Right cardiac atrium (tissue), 5 donors: ENCODE measurements around the gene LUC7L. TPM values are rescaled to one million over a fixed set of nuclear protein-coding genes. Genes with fewer than 3 reads are reported as not detected.

Source experiments
- ATAC-seq, 2 donors: fragments of 200-7000 bp; cut with Tn5 transposase; one replicate each; pipeline versions ENCODE4 v1.8.0 to v1.9.1; 2020; ENCODE audit warnings: moderate library complexity in 2 of 2, mild to moderate bottlenecking in 1 of 2
- DNase-seq, 3 donors: peaks; one replicate each; pipeline ENCODE4 v3.0.0-alpha.2; 2020
- H3K27ac ChIP-seq: one replicate; pipeline ENCODE4 v1.5.1; 2013; ENCODE audit warnings: mild to moderate bottlenecking, low read length, control low read depth, moderate library complexity
- H3K27me3 ChIP-seq: one replicate; pipeline ENCODE4 v1.6.1; 2013; ENCODE audit not compliant: control insufficient read depth, insufficient read depth
- H3K4me1 ChIP-seq: one replicate; pipeline ENCODE4 v1.6.1; 2013; ENCODE audit warnings: low read length; ENCODE audit not compliant: control insufficient read depth, insufficient read depth
- H3K4me3 ChIP-seq: one replicate; pipeline ENCODE4 v1.5.1; 2013; ENCODE audit warnings: low read length, control low read depth
- H3K9me3 ChIP-seq: one replicate; pipeline ENCODE4 v1.6.1; 2013; ENCODE audit warnings: low read length; ENCODE audit not compliant: control insufficient read depth
- WGBS: extraction: QIAGEN DNeasy Blood & Tissue Kit; methylation state at CpG from one replicate; pipeline ENCODE4 v1.1.7; 2013; 5-methylcytosine and 5-hydroxymethylcytosine counted together
- intact Hi-C, 4 donors: fragments of 100-400 bp; cut with DNase I; formaldehyde crosslinking; loops; one replicate each; pipeline versions ENCODE4 v1.11.0 to v1.14.0; 2022 to 2023
- polyA plus RNA-seq: library from polyadenylated mRNA; stranded (reverse); fragments of 200-250 nt; gene quantifications from one replicate; pipeline ENCODE4 v1.2.3, GENCODE V29; 2013
- total RNA-seq, 4 donors: library from RNA; stranded (reverse); fragmentation: NEBNext Ultra II Directional; extraction: Animal tissue kit (Norgen Biotek cat#: 25700); gene quantifications; one replicate each; pipeline ENCODE4 v1.2.1, GENCODE V29; 2021
- donor health status: healthy with polysubstance abuse.
- donor health status: DM: no; HTN: yes; CAD: no.
- donor health status: DM: no; HTN: no; CAD: no.
- donor health status: DM: no; HTN: yes; CAD: no; lungs with severe emphysema.
- donor health status: DM: yes; HTN: yes; CAD: no.

Gene LUC7L
- total and polyA plus RNA-seq, 5 donors, result 28.1 to 32.1 (median 30.9) TPM

DNA sequence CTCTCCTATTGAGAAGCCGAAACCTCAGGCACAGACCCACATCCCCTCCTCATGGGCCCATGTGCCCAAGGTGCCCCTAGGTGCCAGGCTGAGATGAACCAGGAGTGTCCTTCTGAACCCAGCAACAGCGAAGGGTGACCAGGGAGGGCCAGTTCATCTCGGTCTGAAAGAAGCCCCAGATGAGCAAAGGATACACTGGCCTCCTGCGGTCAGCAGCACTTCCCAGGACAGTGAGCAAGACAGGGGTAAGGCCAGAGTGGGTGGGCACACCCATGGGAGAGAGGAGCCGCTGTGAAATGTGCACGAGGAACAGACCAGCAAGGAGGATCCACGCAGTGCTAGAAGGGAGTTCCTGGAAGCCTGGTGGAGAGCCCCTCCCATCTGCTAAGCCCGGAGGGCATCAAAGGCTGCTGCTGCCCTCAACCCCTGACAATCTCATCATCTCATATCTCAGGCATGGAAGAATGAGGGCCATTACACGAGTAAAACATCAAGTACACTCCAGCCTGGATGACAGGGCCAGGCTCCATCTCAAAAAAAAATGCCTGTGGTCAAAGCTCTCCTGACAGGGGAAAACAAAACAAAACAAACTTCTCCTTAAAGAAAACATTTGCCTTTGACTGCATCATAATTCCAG lies 80.1 kb downstream of the LUC7L start:
- intact Hi-C loops, result no loop called here
- H3K9me3 ChIP-seq, result no peaks in the 10 kb centered on the region
- no peak overlapping the region for H3K4me3 ChIP-seq
- H3K27ac ChIP-seq, result no peak overlapping the region
- no peak for ATAC-seq
- 48% methylated on average over 9 of the region's 9 CpGs for WGBS
- no peak for DNase-seq
- H3K4me1 ChIP-seq, result no peaks in the 10 kb centered on the region
- no peaks in the 10 kb centered on the region for H3K27me3 ChIP-seq

DNA sequence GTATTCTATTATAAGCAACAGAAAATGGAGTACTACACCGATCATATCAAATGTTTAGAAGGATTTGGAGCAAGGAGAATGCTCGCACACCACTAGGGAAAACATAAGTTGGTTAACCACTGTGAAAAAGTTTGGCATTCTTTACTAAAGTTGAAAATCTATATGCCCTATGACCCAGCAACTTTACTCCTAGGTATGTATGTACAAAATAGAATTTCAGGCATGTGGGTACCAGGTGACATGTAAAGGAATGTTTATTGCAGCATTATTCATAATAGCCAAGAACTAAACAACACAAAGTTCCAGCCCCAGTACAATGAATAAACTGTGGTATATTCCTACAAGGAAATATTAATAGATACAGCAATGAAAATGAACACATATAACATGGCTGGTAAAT lies 82.6 kb downstream of the LUC7L start:
- WGBS, result 87% methylated on average over 2 of the region's 2 CpGs
- DNase-seq (no peak), ATAC-seq (no peak)
- Histone ChIP-seq H3K4me1 (no peaks in the 10 kb centered on the region), H3K27me3 (no peaks in the 10 kb centered on the region), H3K27ac (no peak overlapping the region), H3K9me3 (no peaks in the 10 kb centered on the region), H3K4me3 (no peak overlapping the region)
- intact Hi-C loops, result no loop called here

DNA sequence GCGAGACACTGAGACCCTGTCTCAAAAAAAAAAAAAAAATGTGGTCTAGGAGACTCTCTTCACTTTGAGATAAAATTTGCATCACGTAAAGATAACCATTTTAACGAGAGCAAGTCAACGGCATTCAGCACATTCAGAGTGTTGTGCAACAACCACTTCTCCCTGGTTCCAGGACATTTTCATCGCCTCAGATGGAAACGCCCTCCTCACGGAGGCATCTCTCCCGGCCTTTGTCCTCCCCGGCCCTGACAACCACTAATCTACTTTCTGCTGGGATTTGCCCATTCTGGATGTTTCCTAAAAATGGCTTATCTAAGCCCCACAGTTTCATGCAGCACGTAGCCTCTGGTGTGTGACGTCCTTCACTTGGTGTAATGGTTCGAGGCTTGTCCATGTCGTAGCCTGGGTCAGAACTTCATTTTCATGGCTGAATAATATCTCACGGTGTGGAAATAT lies 84.4 kb downstream of the LUC7L start:
- no peaks in the 10 kb centered on the region for H3K4me1 ChIP-seq
- intact Hi-C loops, result no loop called here
- no peaks in the 10 kb centered on the region for H3K27me3 ChIP-seq
- no peaks in the 10 kb centered on the region for H3K9me3 ChIP-seq
- ATAC-seq (no peak), DNase-seq (no peak)
- no peak overlapping the region for H3K4me3 ChIP-seq
- WGBS, result 70% methylated on average over 14 of the region's 14 CpGs
- H3K27ac ChIP-seq, result no peak overlapping the region

DNA sequence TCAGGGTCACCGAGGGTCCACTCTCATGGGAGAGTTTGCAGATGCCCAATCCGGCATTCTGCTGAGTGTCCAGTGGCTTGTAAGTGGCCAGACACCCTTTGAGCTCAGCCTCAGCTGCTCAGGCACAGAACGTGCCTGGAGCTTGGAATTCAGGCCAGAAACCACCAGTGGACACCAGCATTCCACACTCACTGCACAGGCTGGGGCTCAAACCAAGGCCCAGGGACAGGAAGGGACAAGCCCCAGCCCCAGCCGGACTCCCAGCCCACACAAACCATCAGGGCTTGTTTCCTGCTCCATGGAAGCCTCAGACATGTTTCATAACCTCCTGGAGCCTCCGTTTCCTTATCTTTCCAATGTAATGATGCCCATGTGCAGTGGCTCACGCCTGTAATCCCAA lies 85.8 kb downstream of the LUC7L start:
- H3K9me3 ChIP-seq, result no peaks in the 10 kb centered on the region
- DNase-seq (no peak), ATAC-seq (no peak)
- 55% methylated on average over 6 of the region's 6 CpGs for WGBS
- no peaks in the 10 kb centered on the region for H3K27me3 ChIP-seq
- H3K27ac ChIP-seq, result no peak overlapping the region
- intact Hi-C loops, result no loop called here
- H3K4me3 ChIP-seq, result no peak overlapping the region
- H3K4me1 ChIP-seq, result no peaks in the 10 kb centered on the region

DNA sequence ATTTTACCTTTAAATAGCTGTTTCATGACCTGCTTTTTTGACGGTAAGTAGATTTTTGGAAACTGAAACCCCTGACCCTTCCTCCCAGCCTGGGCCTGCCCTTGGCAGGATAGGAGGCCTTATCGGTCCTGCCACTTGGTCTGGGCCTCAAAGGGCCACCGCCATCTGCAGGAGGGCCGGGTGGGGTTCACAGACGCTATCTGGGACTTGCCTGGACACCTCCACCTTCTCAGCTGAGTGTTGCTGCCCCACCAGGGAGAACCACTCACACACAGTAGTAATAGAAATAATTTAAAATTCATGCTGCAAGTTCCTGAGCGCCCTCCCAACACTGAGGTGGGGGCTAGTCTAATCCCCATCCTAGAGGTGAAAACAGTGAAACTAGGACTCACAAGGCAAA lies 86.2 kb downstream of the LUC7L start:
- Histone ChIP-seq H3K4me3 (no peak overlapping the region), H3K4me1 (no peaks in the 10 kb centered on the region), H3K27ac (no peak overlapping the region), H3K27me3 (no peaks in the 10 kb centered on the region), H3K9me3 (no peaks in the 10 kb centered on the region)
- no peak for ATAC-seq
- DNase-seq, result no peak
- 74% methylated on average over 6 of the region's 6 CpGs for WGBS
- intact Hi-C loops, result no loop called here

DNA sequence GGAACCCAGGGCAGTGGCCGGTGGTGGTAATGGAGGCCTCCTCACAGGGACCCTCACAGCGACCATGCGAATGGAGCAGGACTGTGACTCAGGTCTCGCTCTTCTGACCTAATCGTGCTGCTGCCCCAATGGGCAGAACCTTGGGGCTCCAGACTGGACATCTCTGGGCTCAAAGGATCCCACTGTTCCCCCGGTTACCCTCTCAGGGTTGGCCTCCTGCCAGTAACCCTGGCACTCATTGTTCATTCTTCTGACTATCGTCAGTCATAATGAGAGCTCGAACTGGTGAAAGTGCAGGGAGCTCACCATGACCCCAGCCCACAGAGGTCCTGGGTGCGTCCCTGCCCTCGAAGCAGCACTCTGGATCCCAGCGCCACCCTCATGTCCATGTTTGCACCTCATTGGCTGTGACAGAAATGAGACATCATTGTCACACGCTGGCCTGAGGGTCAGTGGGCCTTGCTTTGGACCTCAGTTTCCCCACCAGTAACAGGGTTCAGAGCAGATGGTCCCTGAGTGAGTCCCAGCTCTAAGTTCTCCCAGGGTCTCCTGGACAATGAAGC lies 86.8 kb downstream of the LUC7L start:
- no peak overlapping the region for H3K4me3 ChIP-seq
- DNase-seq (no peak), ATAC-seq (no peak)
- H3K27me3 ChIP-seq, result no peaks in the 10 kb centered on the region
- WGBS, result 70% methylated on average over 12 of the region's 12 CpGs
- no peak overlapping the region for H3K27ac ChIP-seq
- intact Hi-C loops, result no loop called here
- no peaks in the 10 kb centered on the region for H3K9me3 ChIP-seq
- H3K4me1 ChIP-seq, result no peaks in the 10 kb centered on the region

DNA sequence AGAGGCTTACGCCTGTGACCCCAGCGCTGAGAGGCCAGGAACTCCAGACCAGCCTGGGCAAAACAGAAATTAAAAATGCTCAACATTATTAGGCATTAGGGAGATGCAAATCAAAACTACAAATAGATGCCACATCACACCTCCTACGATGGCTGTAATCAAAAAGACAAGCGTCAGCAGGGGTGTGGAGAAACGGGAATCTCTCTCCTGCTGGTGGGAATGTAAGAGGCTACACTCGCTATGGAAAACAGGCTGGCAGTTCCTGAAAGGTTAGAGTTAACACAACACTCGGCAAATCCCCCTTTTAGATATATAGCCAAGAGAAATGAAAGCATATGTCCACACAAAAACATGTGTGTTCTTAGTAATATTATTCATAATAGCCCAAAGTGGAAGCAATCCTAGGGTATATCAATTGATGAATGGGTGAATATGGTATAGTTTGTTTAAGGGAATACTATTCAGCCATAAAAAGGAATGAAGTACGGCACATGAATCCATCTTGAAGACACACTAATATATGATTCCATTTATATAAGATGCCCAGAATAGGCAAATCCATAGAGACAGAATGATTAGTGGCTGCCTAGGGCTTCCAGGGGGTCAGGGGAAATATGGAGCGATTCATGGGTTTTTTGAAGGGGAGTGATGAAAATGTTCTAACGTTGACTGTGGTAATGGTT lies 88.9 kb downstream of the LUC7L start:
- intact Hi-C loops, result no loop called here
- no peaks in the 10 kb centered on the region for H3K9me3 ChIP-seq
- H3K27ac ChIP-seq, result no peak overlapping the region
- no peak for DNase-seq
- 60% methylated on average over 10 of the region's 10 CpGs for WGBS
- no peaks in the 10 kb centered on the region for H3K27me3 ChIP-seq
- ATAC-seq, result no peak
- H3K4me1 ChIP-seq, result peaks cover 2% of the 10 kb centered on the region
- H3K4me3 ChIP-seq, result no peak overlapping the region

Other genes starting within 250 kb of the LUC7L start
- gene POLR3K, start 175.8 kb downstream of the LUC7L start, total RNA-seq, result 10 to 100 TPM in 3 of 4 donors, 1 to 10 TPM in 1; 9.8 to 13.4 (median 11.6) TPM
- 11.2 TPM for gene POLR3K, start 175.8 kb downstream of the LUC7L start, polyA plus RNA-seq
- 10 to 100 TPM; 54.8 to 71.4 (median 62.3) TPM for gene SNRNP25, start 175.6 kb downstream of the LUC7L start, total RNA-seq
- 108 TPM for gene SNRNP25, start 175.6 kb downstream of the LUC7L start, polyA plus RNA-seq
- gene RHBDF1, start 156.8 kb downstream of the LUC7L start, total RNA-seq, result 10 to 100 TPM; 20.4 to 26.7 (median 24.2) TPM
- gene RHBDF1, start 156.8 kb downstream of the LUC7L start, polyA plus RNA-seq, result 29.6 TPM
- 10 to 100 TPM; 31.8 to 39.3 (median 37.9) TPM for gene MPG, start 151.2 kb downstream of the LUC7L start, total RNA-seq
- gene MPG, start 151.2 kb downstream of the LUC7L start, polyA plus RNA-seq, result 56.8 TPM
- gene NPRL3, start 90.8 kb downstream of the LUC7L start, total RNA-seq, result 10 to 100 TPM; 19.9 to 25.6 (median 22.7) TPM
- gene NPRL3, start 90.8 kb downstream of the LUC7L start, polyA plus RNA-seq, result 17.9 TPM
- gene HBZ, start 76.8 kb downstream of the LUC7L start, total RNA-seq, result not detected
- not detected for gene HBZ, start 76.8 kb downstream of the LUC7L start, polyA plus RNA-seq
- gene HBM, start 63.5 kb downstream of the LUC7L start, total RNA-seq, result not detected
- gene HBM, start 63.5 kb downstream of the LUC7L start, polyA plus RNA-seq, result not detected
- gene HBA2, start 56.6 kb downstream of the LUC7L start, total RNA-seq, result 100 to 1,000 TPM in 1 of 4 donors, 10 to 100 TPM in 3; 38.4 to 111 (median 51.4) TPM
- 5.2 TPM for gene HBA2, start 56.6 kb downstream of the LUC7L start, polyA plus RNA-seq
- 100 to 1,000 TPM in 1 of 4 donors, 10 to 100 TPM in 3; 38.3 to 130 (median 70.9) TPM for gene HBA1, start 52.8 kb downstream of the LUC7L start, total RNA-seq
- gene HBA1, start 52.8 kb downstream of the LUC7L start, polyA plus RNA-seq, result 4.8 TPM
- gene HBQ1, start 49.0 kb downstream of the LUC7L start, total RNA-seq, result not detected
- gene HBQ1, start 49.0 kb downstream of the LUC7L start, polyA plus RNA-seq, result not detected
- gene FAM234A, start 5.4 kb upstream of the LUC7L start, total RNA-seq, result 100 to 1,000 TPM; 131 to 145 (median 139) TPM
- 171 TPM for gene FAM234A, start 5.4 kb upstream of the LUC7L start, polyA plus RNA-seq
- gene RGS11, start 46.5 kb upstream of the LUC7L start, total RNA-seq, result 10 to 100 TPM; 11.6 to 23.8 (median 17.6) TPM
- gene RGS11, start 46.5 kb upstream of the LUC7L start, polyA plus RNA-seq, result 15.5 TPM
- 10 to 100 TPM in 1 of 4 donors, 1 to 10 TPM in 3; 3.5 to 11.3 (median 4.9) TPM for gene ARHGDIG, start 51.1 kb upstream of the LUC7L start, total RNA-seq
- 7.7 TPM for gene ARHGDIG, start 51.1 kb upstream of the LUC7L start, polyA plus RNA-seq
- 10 to 100 TPM in 1 of 4 donors, 1 to 10 TPM in 3; 2.1 to 10.0 (median 2.3) TPM for gene PDIA2, start 53.7 kb upstream of the LUC7L start, total RNA-seq
- 0.91 TPM for gene PDIA2, start 53.7 kb upstream of the LUC7L start, polyA plus RNA-seq
- gene AXIN1, start 123.3 kb upstream of the LUC7L start, total RNA-seq, result 10 to 100 TPM in 3 of 4 donors, 1 to 10 TPM in 1; 8.4 to 12.2 (median 10.6) TPM
- 10.2 TPM for gene AXIN1, start 123.3 kb upstream of the LUC7L start, polyA plus RNA-seq
- 10 to 100 TPM; 63.9 to 74.9 (median 69.3) TPM for gene MRPL28, start 141.1 kb upstream of the LUC7L start, total RNA-seq
- gene MRPL28, start 141.1 kb upstream of the LUC7L start, polyA plus RNA-seq, result 130 TPM
- 10 to 100 TPM; 28.0 to 39.5 (median 34.8) TPM for gene PGAP6, start 152.5 kb upstream of the LUC7L start, total RNA-seq
- gene PGAP6, start 152.5 kb upstream of the LUC7L start, polyA plus RNA-seq, result 33.2 TPM
- 10 to 100 TPM; 49.7 to 86.4 (median 66.0) TPM for gene NME4, start 167.8 kb upstream of the LUC7L start, total RNA-seq
- 73.1 TPM for gene NME4, start 167.8 kb upstream of the LUC7L start, polyA plus RNA-seq
- 10 to 100 TPM in 3 of 4 donors, 1 to 10 TPM in 1; 8.6 to 14.6 (median 13.3) TPM for gene DECR2, start 172.4 kb upstream of the LUC7L start, total RNA-seq
- 14.3 TPM for gene DECR2, start 172.4 kb upstream of the LUC7L start, polyA plus RNA-seq
- 10 to 100 TPM; 32.2 to 44.6 (median 38.4) TPM for gene RAB11FIP3, start 196.2 kb upstream of the LUC7L start, total RNA-seq
- 25.1 TPM for gene RAB11FIP3, start 196.2 kb upstream of the LUC7L start, polyA plus RNA-seq